Measurements from ENCODE around the gene MKI67. TPM values are rescaled to one million over a fixed set of nuclear protein-coding genes. Genes with fewer than 3 reads are reported as not detected.

MKI67 gene
- 42.4 TPM for polyA plus RNA-seq (2013, experiment 1 of 2)
- 41.6 TPM for polyA plus RNA-seq (2013, experiment 2 of 2)

DNA sequence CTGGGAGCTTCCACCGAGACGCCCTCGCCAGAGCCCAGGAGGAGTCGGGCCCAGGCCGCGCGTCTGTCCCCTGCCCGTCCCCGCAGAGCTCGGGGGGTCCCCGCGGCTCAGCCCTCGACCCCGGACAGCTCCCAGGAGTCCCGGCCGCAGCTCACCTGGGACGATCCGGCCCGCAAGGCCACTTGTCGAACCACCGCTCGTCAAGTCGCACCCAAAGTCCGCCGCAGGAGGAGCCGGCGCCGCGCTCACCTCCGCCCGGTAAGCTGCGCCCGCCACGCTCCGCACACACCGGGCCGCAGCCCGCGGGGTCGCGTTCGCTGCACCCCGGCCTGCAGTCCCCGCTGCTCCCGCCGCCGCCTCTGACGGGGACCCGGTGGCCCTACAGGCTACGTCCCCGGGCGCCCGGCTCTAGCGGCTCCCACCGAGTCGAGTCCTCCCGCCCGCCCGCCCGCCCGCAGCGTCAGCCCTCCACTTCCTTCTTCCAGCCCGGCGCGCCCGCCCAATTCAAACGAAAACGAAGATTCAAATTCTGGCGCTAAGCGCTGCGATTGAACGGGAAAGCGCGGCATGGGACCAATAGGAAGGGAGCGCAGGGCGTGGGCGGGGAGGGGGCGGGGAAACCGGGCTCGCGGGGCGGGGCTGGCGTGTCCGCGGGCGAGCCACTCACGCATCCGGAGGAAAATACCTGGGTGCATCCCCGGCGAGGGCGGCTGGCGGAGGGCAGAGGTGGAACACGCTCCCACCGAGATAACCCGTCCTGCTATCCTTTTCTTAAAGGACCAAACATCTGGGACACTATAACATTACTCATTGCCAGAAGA, at the start of gene MKI67:
Gene MKI67 (minus strand): TSS at position 480 of the 821 bp plus-strand sequence. CDS start 756 bp downstream, outside the sequence.
- peak within 1 kb of the TSS; percentile 79 for H3K4me2 ChIP-seq (ENCODE audit: insufficient read depth, low read length, poor library complexity, severe bottlenecking)
- peak within 1 kb of the TSS; percentile 92 for H2AK5ac ChIP-seq (ENCODE audit: low read depth, low read length)
- H3K14ac ChIP-seq (ENCODE audit: low read length): peak within 1 kb of the TSS; percentile 82
- DNase-seq (ENCODE audit: low spot score): peak; percentile 89
- H3K4me3 ChIP-seq (ENCODE audit: low read length in 2 of 2): peak within 1 kb of the TSS; percentile 77 to 99
- H2BK5ac ChIP-seq (ENCODE audit: low read length): peak within 1 kb of the TSS; percentile 39
- peaks cover 0 to 20% of the 10 kb centered on the region in 2 donors for H3K9me3 ChIP-seq (replicated peaks in 1 of 2; ENCODE audit: control insufficient read depth in 2 of 2, insufficient read depth in 1 of 2, low read depth in 1 of 2, low read length in 2 of 2)
- H3K4ac ChIP-seq (ENCODE audit: low read length): no peak within 1 kb of the TSS
- H3K27ac ChIP-seq (replicated peaks; ENCODE audit: low read length): no peak within 1 kb of the TSS
- H4K8ac ChIP-seq (ENCODE audit: low read depth, low read length): no peak within 1 kb of the TSS
- H2AFZ ChIP-seq (ENCODE audit: low read length): peak within 1 kb of the TSS; percentile 96
- peaks cover 7 to 11% of the 10 kb centered on the region in 2 donors for H3K4me1 ChIP-seq (ENCODE audit: control insufficient read depth in 2 of 2, insufficient read depth in 1 of 2, low read depth in 1 of 2, low read length in 2 of 2)
- peaks cover 4 to 37% of the 10 kb centered on the region in 2 donors for H3K36me3 ChIP-seq (replicated peaks in 1 of 2; ENCODE audit: control insufficient read depth in 2 of 2, insufficient read depth in 2 of 2, low read length in 2 of 2)
- peaks cover 8% of the 10 kb centered on the region for H3K79me1 ChIP-seq (ENCODE audit: low read depth, low read length)
- peak within 1 kb of the TSS; percentile 81 for H2BK120ac ChIP-seq (ENCODE audit: low read depth, low read length)
- peak within 1 kb of the TSS; percentile 19 for H2BK12ac ChIP-seq (ENCODE audit: low read length)
- H3K9ac ChIP-seq (ENCODE audit: low read depth, low read length, poor library complexity): peak within 1 kb of the TSS; percentile 92
- H3K18ac ChIP-seq (ENCODE audit: low read length): peak within 1 kb of the TSS; percentile 96
- no CpG with 5 or more reads among the region's 95 CpGs for WGBS, 2 donors (ENCODE audit: extremely low coverage in 2 of 2, insufficient read length in 2 of 2, insufficient replicate concordance in 1 of 2)
- peak within 1 kb of the TSS; percentile 40 for H3K23ac ChIP-seq (ENCODE audit: low read depth, low read length, poor library complexity)
- no peak within 1 kb of the TSS for H4K91ac ChIP-seq (ENCODE audit: low read depth, low read length, poor library complexity)
- H3K27me3 ChIP-seq (ENCODE audit: control insufficient read depth in 3 of 3, insufficient read depth in 3 of 3, low read depth in 1 of 3, low read length in 3 of 3): peaks cover 0 to 13% (median 0%) of the 10 kb centered on the region in 3 experiments
- no peak within 1 kb of the TSS for H2BK15ac ChIP-seq (ENCODE audit: low read length)

DNA sequence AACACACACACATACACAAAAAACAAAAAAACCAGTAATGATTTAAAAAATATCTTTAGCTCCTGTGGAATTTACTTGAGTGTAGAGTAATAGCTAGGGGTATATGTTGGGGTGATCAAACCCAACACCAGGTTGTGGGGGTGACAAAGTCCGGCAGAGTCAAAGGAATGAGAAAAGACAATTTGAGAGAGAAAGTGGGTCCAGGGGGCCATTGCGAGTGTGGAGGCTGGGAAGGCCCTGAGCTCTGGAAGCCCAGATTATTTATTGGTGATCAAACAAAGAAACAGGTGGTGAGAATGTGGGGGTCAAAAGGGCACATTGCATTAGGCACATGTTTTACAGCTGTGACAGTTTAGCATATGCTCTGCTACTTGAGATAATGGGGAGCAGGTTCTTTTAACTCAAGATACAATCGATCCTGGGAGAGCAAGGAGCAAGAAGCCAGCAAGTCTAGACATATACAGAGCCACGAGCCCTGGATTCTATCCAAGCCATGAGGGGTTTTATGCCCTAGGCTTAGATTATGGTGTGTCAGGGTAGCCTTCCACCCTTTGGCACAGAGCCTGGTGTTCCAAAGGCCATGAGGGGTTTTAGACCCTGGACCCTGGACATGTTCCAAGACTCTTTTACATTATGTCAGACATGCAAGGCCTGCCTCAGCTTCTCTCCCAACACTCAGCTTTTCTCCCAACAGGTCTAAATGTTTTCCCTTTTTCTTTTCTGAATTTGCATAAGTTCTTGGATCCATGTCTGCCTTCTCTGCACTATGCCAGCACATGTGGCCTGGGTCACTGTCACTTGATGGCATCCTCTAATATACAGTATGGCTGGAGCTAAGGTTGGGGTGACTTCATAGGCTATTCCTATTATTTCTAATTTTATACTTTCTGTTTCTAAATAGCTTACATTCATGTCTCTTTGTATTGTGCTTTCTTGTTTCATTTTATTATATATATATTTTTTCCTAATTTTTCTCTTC, 48.6 kb upstream of the MKI67 start:
- no peak overlapping the region for H2BK15ac ChIP-seq (ENCODE audit: low read length)
- no peak overlapping the region for H2BK5ac ChIP-seq (ENCODE audit: low read length)
- no peaks in the 10 kb centered on the region for H3K79me1 ChIP-seq (ENCODE audit: low read depth, low read length)
- H3K18ac ChIP-seq (ENCODE audit: low read length): no peak overlapping the region
- no peak overlapping the region for H4K8ac ChIP-seq (ENCODE audit: low read depth, low read length)
- H3K36me3 ChIP-seq (replicated peaks in 1 of 2; ENCODE audit: control insufficient read depth in 2 of 2, insufficient read depth in 2 of 2, low read length in 2 of 2): no peaks in the 10 kb centered on the region
- no peak for DNase-seq (ENCODE audit: low spot score)
- no peak overlapping the region for H3K23ac ChIP-seq (ENCODE audit: low read depth, low read length, poor library complexity)
- no peak overlapping the region for H3K4me3 ChIP-seq (ENCODE audit: low read length in 2 of 2)
- H3K9ac ChIP-seq (ENCODE audit: low read depth, low read length, poor library complexity): no peak overlapping the region
- H3K4me2 ChIP-seq (ENCODE audit: insufficient read depth, low read length, poor library complexity, severe bottlenecking): no peak overlapping the region
- H2AFZ ChIP-seq (ENCODE audit: low read length): no peak overlapping the region
- no peaks in the 10 kb centered on the region for H3K27me3 ChIP-seq (ENCODE audit: control insufficient read depth in 3 of 3, insufficient read depth in 3 of 3, low read depth in 1 of 3, low read length in 3 of 3)
- no CpG with 5 or more reads among the region's 4 CpGs for WGBS, 2 donors (ENCODE audit: extremely low coverage in 2 of 2, insufficient read length in 2 of 2, insufficient replicate concordance in 1 of 2)
- H4K91ac ChIP-seq (ENCODE audit: low read depth, low read length, poor library complexity): no peak overlapping the region
- H3K4ac ChIP-seq (ENCODE audit: low read length): no peak overlapping the region
- H2AK5ac ChIP-seq (ENCODE audit: low read depth, low read length): no peak overlapping the region
- H2BK120ac ChIP-seq (ENCODE audit: low read depth, low read length): no peak overlapping the region
- peaks cover 0 to 2% of the 10 kb centered on the region in 2 donors for H3K9me3 ChIP-seq (replicated peaks in 1 of 2; ENCODE audit: control insufficient read depth in 2 of 2, insufficient read depth in 1 of 2, low read depth in 1 of 2, low read length in 2 of 2)
- no peak overlapping the region for H3K27ac ChIP-seq (replicated peaks; ENCODE audit: low read length)
- no peaks in the 10 kb centered on the region for H3K4me1 ChIP-seq (ENCODE audit: control insufficient read depth in 2 of 2, insufficient read depth in 1 of 2, low read depth in 1 of 2, low read length in 2 of 2)
- no peak overlapping the region for H3K14ac ChIP-seq (ENCODE audit: low read length)
- H2BK12ac ChIP-seq (ENCODE audit: low read length): no peak overlapping the region

DNA sequence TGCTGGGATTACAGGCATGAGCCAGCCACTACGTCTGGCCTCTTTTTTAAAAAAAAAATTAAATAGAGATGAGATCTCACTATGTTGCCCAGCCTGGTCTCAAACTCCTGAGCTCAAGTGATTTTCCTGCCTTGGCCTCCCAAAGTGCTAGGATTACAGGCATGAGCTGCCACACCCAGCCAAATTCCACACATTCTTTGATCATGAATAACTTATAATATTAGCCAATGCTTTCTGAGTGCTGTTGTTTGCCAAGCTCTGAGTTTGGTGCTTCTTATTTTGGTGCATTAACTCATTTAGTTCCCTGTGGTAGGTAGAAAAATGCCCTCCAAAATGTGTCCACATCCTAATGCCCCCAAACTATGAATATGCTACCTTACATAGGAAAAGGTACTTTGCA, 47.2 kb upstream of the MKI67 start:
- DNase-seq (ENCODE audit: low spot score): no peak
- no peak overlapping the region for H2BK120ac ChIP-seq (ENCODE audit: low read depth, low read length)

More for the DNA sequence above, 47.2 kb upstream of the MKI67 start:
- no peak overlapping the region for H3K27ac ChIP-seq (replicated peaks; ENCODE audit: low read length)
- H3K4me1 ChIP-seq (ENCODE audit: control insufficient read depth in 2 of 2, insufficient read depth in 1 of 2, low read depth in 1 of 2, low read length in 2 of 2): peaks cover 0 to 5% of the 10 kb centered on the region in 2 donors
- no peak overlapping the region for H2BK15ac ChIP-seq (ENCODE audit: low read length)
- no peak overlapping the region for H2BK12ac ChIP-seq (ENCODE audit: low read length)
- H2AK5ac ChIP-seq (ENCODE audit: low read depth, low read length): no peak overlapping the region
- no peak overlapping the region for H3K4me2 ChIP-seq (ENCODE audit: insufficient read depth, low read length, poor library complexity, severe bottlenecking)
- H4K8ac ChIP-seq (ENCODE audit: low read depth, low read length): no peak overlapping the region
- H3K36me3 ChIP-seq (replicated peaks in 1 of 2; ENCODE audit: control insufficient read depth in 2 of 2, insufficient read depth in 2 of 2, low read length in 2 of 2): no peaks in the 10 kb centered on the region
- no peak overlapping the region for H3K4ac ChIP-seq (ENCODE audit: low read length)
- H3K79me1 ChIP-seq (ENCODE audit: low read depth, low read length): no peaks in the 10 kb centered on the region
- peaks cover 0 to 2% of the 10 kb centered on the region in 2 donors for H3K9me3 ChIP-seq (replicated peaks in 1 of 2; ENCODE audit: control insufficient read depth in 2 of 2, insufficient read depth in 1 of 2, low read depth in 1 of 2, low read length in 2 of 2)
- H3K4me3 ChIP-seq (ENCODE audit: low read length in 2 of 2): no peak overlapping the region
- H3K23ac ChIP-seq (ENCODE audit: low read depth, low read length, poor library complexity): no peak overlapping the region
- no peaks in the 10 kb centered on the region for H3K27me3 ChIP-seq (ENCODE audit: control insufficient read depth in 3 of 3, insufficient read depth in 3 of 3, low read depth in 1 of 3, low read length in 3 of 3)
- no peak overlapping the region for H3K14ac ChIP-seq (ENCODE audit: low read length)
- no peak overlapping the region for H3K9ac ChIP-seq (ENCODE audit: low read depth, low read length, poor library complexity)
- H3K18ac ChIP-seq (ENCODE audit: low read length): no peak overlapping the region
- H2AFZ ChIP-seq (ENCODE audit: low read length): no peak overlapping the region
- no CpG with 5 or more reads among the region's 1 CpG for WGBS, 2 donors (ENCODE audit: extremely low coverage in 2 of 2, insufficient read length in 2 of 2, insufficient replicate concordance in 1 of 2)
- H2BK5ac ChIP-seq (ENCODE audit: low read length): no peak overlapping the region
- H4K91ac ChIP-seq (ENCODE audit: low read depth, low read length, poor library complexity): no peak overlapping the region
